Right lobe of liver (tissue), 6 donors: ENCODE measurements around the gene AK5. TPM values are rescaled to one million over a fixed set of nuclear protein-coding genes. Genes with fewer than 3 reads are reported as not detected.

Source experiments
- ATAC-seq, 4 donors: fragments of 200-7000 bp; cut with Tn5 transposase; one replicate each; pipeline ENCODE4 v1.9.1; 2020; ENCODE audit warnings: mild to moderate bottlenecking in 4 of 4, moderate library complexity in 4 of 4
- DNase-seq, 3 donors: peaks; one replicate each; pipeline ENCODE4 v3.0.0-alpha.2; 2020
- H3K27ac ChIP-seq, 3 donors: fragments of 200-600 bp; one replicate each; pipeline ENCODE4 v1.8.0; 2022
- H3K27me3 ChIP-seq, 2 donors: fragments of 200-600 bp; one replicate each; pipeline ENCODE4 v1.8.0; 2022
- H3K36me3 ChIP-seq, 4 donors: fragments of 200-600 bp; sonication (generic) in 1 of 4; one replicate each; pipeline versions ENCODE4 v1.5.1 to v1.8.0; 2017 to 2022; ENCODE audit warnings: control low read depth in 1 of 4
- H3K4me1 ChIP-seq, 4 donors: fragments of 200-600 bp; sonication (generic) in 1 of 4; one replicate each; pipeline versions ENCODE4 v1.5.1 to v1.8.0; 2017 to 2022; ENCODE audit warnings: control low read depth in 1 of 4
- H3K4me3 ChIP-seq, 3 donors: fragments of 200-600 bp; one replicate each; pipeline ENCODE4 v1.8.0; 2022
- H3K9me3 ChIP-seq, 4 donors: fragments of 200-600 bp; sonication (generic) in 1 of 4; one replicate each; pipeline versions ENCODE4 v1.5.1 to v1.8.0; 2017 to 2022; ENCODE audit warnings: control low read depth in 1 of 4
- POLR2A ChIP-seq: fragments of 450-650 bp; IDR thresholded peaks from one replicate; pipeline ENCODE4 v1.6.1; 2017; ENCODE audit warnings: antibody characterized with exemption, mild to moderate bottlenecking
- WGBS: methylation state at CpG from one replicate; pipeline ENCODE4 v1.1.6; 2018; ENCODE audit warnings: low coverage, low lambda C conversion rate; ENCODE audit not compliant: insufficient coverage; ENCODE audit errors: missing lambda C conversion rate; 5-methylcytosine and 5-hydroxymethylcytosine counted together
- intact Hi-C, 2 donors: fragments of 100-400 bp; cut with DNase I; formaldehyde crosslinking; loops; one replicate each; pipeline versions ENCODE4 v1.11.2 to v1.14.1; 2022
- total RNA-seq, 6 experiments: library from RNA; depleted of rRNA in 2 of 6; stranded (reverse); fragments of >200 nt in 2 of 6; fragmentation: NEBNext Ultra II Directional in 3 of 6; extraction: Animal tissue kit (Norgen Biotek cat#: 25700) in 3 of 6; gene quantifications; one replicate each; pipeline versions ENCODE4 v1.1.0 to v1.2.4, GENCODE V29; 2016 to 2023
- TF ChIP-seq, protein P1 (sequence below), 4 donors: fragments of 200-600 bp in 3 of 4; fragments of 450-650 bp in 1 of 4; IDR thresholded peaks; one replicate each; pipeline versions ENCODE4 v1.5.1 to v1.8.0; 2016 to 2022; ENCODE audit warnings: antibody characterized with exemption in 4 of 4, mild to moderate bottlenecking in 2 of 4
- donor health status: DM: no; HTN: yes; CAD: no.
- donor health status: DM: no; HTN: no; CAD: no.
- donor health status: DM: no; HTN: no; CAD: no.
- donor health status: DM: no; HTN: yes; CAD: no.
- donor health status: DM: no; HTN: yes; CAD: no.

The AK5 gene
- total RNA-seq, 6 experiments from 2014 or later = 0.47 to 0.53 TPM; not detected in 4

DNA sequence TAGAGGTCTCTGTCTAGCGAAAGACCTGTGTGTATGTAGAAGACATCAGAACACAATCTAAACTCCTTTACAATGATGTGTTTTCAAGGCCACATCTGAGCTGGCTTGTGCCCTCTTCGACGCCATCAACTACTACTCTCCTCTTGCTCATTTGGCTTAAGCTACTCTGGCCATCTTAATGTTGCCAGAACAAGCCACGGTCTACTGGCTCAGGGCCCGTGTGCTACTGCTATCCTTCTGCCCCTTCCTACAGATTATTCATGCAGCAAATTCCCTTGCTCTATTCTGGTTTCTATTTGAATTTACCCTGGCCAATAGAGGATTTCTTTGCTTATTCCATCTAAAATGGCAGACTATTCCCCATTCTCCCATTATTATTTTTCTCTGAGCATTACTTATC is 278.9 kb downstream of the AK5 start:
- H3K36me3 ChIP-seq = peaks cover 0 to 14% (median 9%) of the 10 kb centered on the region in 4 donors
- no peaks in the 10 kb centered on the region for H3K9me3 ChIP-seq
- intact Hi-C loops = no loop called here
- no peak for TF ChIP-seq POLR2A
- TF ChIP-seq, protein P1, sequence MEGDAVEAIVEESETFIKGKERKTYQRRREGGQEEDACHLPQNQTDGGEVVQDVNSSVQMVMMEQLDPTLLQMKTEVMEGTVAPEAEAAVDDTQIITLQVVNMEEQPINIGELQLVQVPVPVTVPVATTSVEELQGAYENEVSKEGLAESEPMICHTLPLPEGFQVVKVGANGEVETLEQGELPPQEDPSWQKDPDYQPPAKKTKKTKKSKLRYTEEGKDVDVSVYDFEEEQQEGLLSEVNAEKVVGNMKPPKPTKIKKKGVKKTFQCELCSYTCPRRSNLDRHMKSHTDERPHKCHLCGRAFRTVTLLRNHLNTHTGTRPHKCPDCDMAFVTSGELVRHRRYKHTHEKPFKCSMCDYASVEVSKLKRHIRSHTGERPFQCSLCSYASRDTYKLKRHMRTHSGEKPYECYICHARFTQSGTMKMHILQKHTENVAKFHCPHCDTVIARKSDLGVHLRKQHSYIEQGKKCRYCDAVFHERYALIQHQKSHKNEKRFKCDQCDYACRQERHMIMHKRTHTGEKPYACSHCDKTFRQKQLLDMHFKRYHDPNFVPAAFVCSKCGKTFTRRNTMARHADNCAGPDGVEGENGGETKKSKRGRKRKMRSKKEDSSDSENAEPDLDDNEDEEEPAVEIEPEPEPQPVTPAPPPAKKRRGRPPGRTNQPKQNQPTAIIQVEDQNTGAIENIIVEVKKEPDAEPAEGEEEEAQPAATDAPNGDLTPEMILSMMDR (IDR thresholded peaks at IDR 0.05) = no peak
- H3K27me3 ChIP-seq = no peaks in the 10 kb centered on the region
- H3K4me1 ChIP-seq = no peaks in the 10 kb centered on the region
- ATAC-seq = no peak
- H3K27ac ChIP-seq = no peak overlapping the region
- 92% methylated on average over 4 of the region's 5 CpGs for WGBS
- no peak overlapping the region for H3K4me3 ChIP-seq
- DNase-seq = no peak

DNA sequence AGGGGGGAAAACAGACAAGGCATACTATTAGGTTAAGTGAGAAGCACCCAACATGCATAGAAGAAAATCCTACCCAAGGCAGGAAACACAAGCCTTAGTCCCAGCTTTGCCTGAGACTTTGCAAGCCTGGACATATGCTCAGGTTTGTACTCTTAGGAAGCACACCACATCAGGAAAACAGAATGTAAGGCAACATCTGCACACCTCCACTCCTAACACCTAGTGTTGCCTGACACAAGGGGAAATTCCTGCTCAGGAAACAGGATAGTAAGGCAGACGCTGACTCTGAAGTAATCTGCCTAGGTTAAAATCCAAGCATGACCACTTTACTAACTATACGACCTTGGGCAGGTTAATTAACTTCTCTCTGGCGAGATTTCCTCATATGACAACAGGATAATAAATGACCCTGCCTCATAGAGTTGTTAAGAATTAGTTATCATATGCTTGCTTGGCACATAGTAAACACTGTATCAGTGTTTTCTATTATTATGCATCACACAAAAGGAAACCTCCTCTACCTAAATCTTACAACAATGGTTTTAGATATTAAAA is 280.9 kb downstream of the AK5 start:
- Histone ChIP-seq H3K4me1 (no peaks in the 10 kb centered on the region), H3K4me3 (no peak overlapping the region), H3K36me3 (peaks cover 0 to 33% (median 15%) of the 10 kb centered on the region in 4 donors), H3K27ac (no peak overlapping the region), H3K9me3 (no peaks in the 10 kb centered on the region), H3K27me3 (no peaks in the 10 kb centered on the region)
- 83% methylated on average over 2 of the region's 3 CpGs for WGBS
- DNase-seq (no peak), ATAC-seq (no peak)
- intact Hi-C loops = no loop called here
- no peak for TF ChIP-seq POLR2A
- TF ChIP-seq, protein P1 (IDR thresholded peaks at IDR 0.05) = no peak

DNA sequence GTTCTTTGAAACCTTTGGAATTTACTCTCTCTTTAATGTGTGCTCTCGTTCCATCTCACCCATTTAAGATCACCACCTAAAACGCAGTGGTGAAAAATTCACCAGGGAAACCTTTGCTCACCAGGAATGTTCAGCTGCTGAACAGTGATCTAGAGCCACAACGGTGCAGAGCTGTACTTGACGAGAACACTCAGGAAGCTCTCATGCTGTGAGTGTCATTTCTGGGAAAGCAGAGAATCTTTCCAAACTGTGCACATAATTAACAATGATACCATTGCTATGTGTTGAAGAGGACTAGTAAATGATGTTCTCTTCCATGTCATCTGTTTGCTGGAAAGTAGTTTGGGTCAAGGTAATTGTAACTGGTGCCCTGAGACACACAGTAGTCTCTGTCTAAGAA is 283.5 kb downstream of the AK5 start:
- H3K4me3 ChIP-seq = no peak overlapping the region
- intact Hi-C loops = no loop called here
- no peaks in the 10 kb centered on the region for H3K9me3 ChIP-seq
- ATAC-seq = no peak
- H3K27ac ChIP-seq = no peak overlapping the region
- peaks cover 0 to 48% (median 15%) of the 10 kb centered on the region in 4 donors for H3K36me3 ChIP-seq
- DNase-seq = no peak
- 90% methylated on average over 4 of the region's 4 CpGs for WGBS
- H3K4me1 ChIP-seq = no peaks in the 10 kb centered on the region
- TF ChIP-seq POLR2A = no peak
- TF ChIP-seq, protein P1 (IDR thresholded peaks at IDR 0.05) = no peak
- no peaks in the 10 kb centered on the region for H3K27me3 ChIP-seq

DNA sequence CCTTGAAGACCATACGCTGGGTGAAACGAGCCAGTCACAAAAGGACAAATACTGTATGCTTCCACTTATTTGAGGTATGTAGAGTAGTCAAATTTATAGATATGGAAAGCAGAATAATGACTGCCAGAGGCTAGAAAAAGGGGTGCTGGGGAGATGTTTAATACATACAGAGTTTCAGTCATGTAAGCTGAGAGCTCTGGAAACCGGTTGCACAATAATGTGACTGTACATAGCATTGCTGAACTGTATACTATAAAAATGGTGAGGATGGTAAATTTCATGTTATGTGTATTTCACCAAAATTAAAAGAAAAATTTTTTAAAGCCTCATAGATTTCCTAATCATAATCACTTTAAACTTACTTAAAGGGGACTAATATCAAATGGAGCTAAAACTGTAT is 289.8 kb downstream of the AK5 start:
- Histone ChIP-seq H3K36me3 (peaks cover 0 to 54% (median 21%) of the 10 kb centered on the region in 4 donors), H3K27ac (no peak overlapping the region), H3K9me3 (no peaks in the 10 kb centered on the region), H3K4me1 (no peaks in the 10 kb centered on the region), H3K27me3 (no peaks in the 10 kb centered on the region), H3K4me3 (no peak overlapping the region)
- ATAC-seq = no peak
- intact Hi-C loops = no loop called here
- 97% methylated on average over 3 of the region's 3 CpGs for WGBS
- DNase-seq = no peak
- TF ChIP-seq, protein P1 (IDR thresholded peaks at IDR 0.05) = no peak
- no peak for TF ChIP-seq POLR2A

DNA sequence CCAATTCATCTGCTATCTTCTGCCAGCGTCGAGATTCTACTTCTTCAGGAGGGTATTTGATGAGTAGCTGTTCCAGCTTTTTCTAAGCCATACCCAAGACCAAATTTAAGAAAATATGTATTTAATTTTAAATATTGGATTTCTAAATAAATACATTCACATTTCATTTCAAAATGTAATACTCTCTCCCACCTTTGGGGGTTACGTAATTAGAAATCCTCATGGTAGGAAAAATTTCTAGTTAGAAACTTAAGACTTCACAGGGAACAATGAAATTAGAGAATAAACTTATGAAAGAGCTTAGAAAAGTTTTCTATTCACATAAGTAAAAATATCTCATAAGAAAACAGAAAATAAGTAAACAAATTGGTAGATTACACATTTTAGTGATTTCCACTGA is 297.7 kb downstream of the AK5 start:
- ATAC-seq (no peak), DNase-seq (no peak)
- Histone ChIP-seq H3K36me3 (peaks cover 0 to 62% (median 24%) of the 10 kb centered on the region in 4 donors), H3K27ac (no peak overlapping the region), H3K27me3 (no peaks in the 10 kb centered on the region), H3K4me1 (no peaks in the 10 kb centered on the region), H3K4me3 (no peak overlapping the region), H3K9me3 (no peaks in the 10 kb centered on the region)
- 96% methylated on average over 3 of the region's 3 CpGs for WGBS
- no peak for TF ChIP-seq POLR2A
- TF ChIP-seq, protein P1 (IDR thresholded peaks at IDR 0.05) = no peak
- intact Hi-C loops = no loop called here
